SH-SY5Y (cell line): ENCODE data around the gene AGER.

Experiments
- GATA2 ChIP-seq: IDR thresholded peaks from 2 replicates; pipeline ENCODE4 v1.6.1; 2011; ENCODE audit warnings: mild to moderate bottlenecking, low read depth, low read length
- GATA3 ChIP-seq: IDR thresholded peaks from 2 replicates; pipeline ENCODE4 v1.6.1; 2011; ENCODE audit warnings: low read depth, mild to moderate bottlenecking, low read length, moderate library complexity

DNA sequence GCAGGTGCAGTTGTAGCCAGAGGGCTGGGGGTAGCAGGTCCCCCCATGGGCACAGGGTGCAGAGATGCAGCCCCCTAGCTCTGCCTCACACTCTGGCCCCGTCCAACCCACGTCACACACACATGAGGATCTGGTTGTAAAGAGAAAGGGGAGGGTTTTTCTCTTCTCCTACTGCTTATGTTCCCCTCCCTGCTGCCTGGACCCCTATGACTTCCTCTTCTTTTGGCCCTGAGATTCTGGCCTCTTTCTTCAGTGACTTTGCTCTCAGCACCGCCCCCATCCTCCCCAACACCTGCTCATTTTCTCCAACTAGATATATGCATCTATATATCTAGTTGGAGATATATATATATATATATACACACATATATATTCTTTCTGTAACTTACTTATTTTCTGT is 30.1 kb upstream of the AGER start:
- TF ChIP-seq GATA2 (no peak), GATA3 (no peak)
